ENCODE data around the gene WDFY4. TPM values are rescaled to one million over a fixed set of nuclear protein-coding genes. Genes with fewer than 3 reads are reported as not detected.
A peak's percentile ranks its signal among the peaks of the same experiment; 100 is the strongest.

WDFY4 gene
- total and polyA plus RNA-seq, 2 of the 13 experiments (the other 11 are each of a cell fraction or from before 2014, with no cell fraction given): not detected

DNA sequence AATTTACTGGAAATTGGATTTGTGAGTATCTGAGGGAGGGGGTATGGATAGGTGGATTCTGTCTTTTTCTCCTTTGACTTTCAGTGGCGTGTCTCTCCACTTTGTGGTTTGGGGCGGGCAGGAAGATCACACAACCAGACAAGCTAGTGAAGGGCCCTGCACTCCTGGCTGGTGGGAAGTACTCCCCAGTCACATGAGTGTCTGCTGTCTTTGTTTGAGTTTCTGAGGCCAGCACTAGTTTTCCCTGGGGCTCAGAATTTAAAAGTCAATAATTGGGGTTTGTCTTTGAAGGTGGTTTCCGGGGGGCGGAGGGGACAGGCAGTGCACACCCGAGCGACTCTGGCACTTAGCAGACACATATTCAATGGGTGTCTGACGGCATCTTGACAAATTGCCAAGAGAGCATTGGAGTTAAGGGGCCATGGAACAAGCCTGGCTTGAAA lies 120.1 kb downstream of the WDFY4 start (continued):
- TF ChIP-seq, protein P1, sequence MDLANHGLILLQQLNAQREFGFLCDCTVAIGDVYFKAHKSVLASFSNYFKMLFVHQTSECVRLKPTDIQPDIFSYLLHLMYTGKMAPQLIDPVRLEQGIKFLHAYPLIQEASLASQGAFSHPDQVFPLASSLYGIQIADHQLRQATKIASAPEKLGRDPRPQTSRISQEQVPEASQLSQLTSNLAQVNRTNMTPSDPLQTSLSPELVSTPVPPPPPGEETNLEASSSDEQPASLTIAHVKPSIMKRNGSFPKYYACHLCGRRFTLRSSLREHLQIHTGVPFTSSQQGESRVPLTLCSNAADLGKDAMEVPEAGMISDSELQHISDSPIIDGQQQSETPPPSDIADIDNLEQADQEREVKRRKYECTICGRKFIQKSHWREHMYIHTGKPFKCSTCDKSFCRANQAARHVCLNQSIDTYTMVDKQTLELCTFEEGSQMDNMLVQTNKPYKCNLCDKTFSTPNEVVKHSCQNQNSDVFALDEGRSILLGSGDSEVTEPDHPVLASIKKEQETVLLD (CRISPR knock-in tag; IDR thresholded peaks at IDR 0.05; ENCODE audit: low read depth): no peak
- TF ChIP-seq TP53 (CRISPR knock-in tag; conservative IDR thresholded peaks at IDR 0.05) (no peak), FOXP4 (CRISPR knock-in tag; IDR thresholded peaks at IDR 0.05) (0 out of 2 replicates have a peak, but pooled peaks have one; percentile 9), SOX13 (IDR thresholded peaks at IDR 0.05) (no peak), SOX13 (CRISPR knock-in tag; conservative IDR thresholded peaks at IDR 0.05 in 1 of 2, IDR thresholded peaks at IDR 0.05 in 1 of 2) (peak in 1 of 2 experiments; percentile 12; a peak in 1 of 4 replicates), ONECUT2 (CRISPR knock-in tag; IDR thresholded peaks at IDR 0.05) (0 out of 2 replicates have a peak, but pooled peaks have one; percentile 19), KDM5B (CRISPR knock-in tag; IDR thresholded peaks at IDR 0.05; ENCODE audit: borderline replicate concordance) (no peak), GLI4 (CRISPR knock-in tag; IDR thresholded peaks at IDR 0.05; ENCODE audit: borderline replicate concordance) (no peak), SOX5 (CRISPR knock-in tag; IDR thresholded peaks at IDR 0.05; ENCODE audit: borderline replicate concordance) (0 out of 2 replicates have a peak, but pooled peaks have one; percentile 22), BCL6 (CRISPR knock-in tag; IDR thresholded peaks at IDR 0.05) (peak; percentile 27; the same call in 1 of the 2 replicates), TCF7 (IDR thresholded peaks at IDR 0.05; ENCODE audit: low read depth) (peak; percentile 31; the same call in 1 of the 2 replicates), ZFP37 (CRISPR knock-in tag; IDR thresholded peaks at IDR 0.05; ENCODE audit: borderline replicate concordance) (no peak), ZNF644 (CRISPR knock-in tag; IDR thresholded peaks at IDR 0.05; ENCODE audit: low read depth) (no peak), EP300 (IDR thresholded peaks at IDR 0.05; ENCODE audit: low read depth in 2 of 2, low read length in 2 of 2) (no peak; a peak in 1 of 4 replicates), EP300 (CRISPR knock-in tag; IDR thresholded peaks at IDR 0.05; ENCODE audit: borderline replicate concordance) (no peak), PHF21A (CRISPR knock-in tag; IDR thresholded peaks at IDR 0.05) (peak; percentile 19; the same call in 1 of the 2 replicates), PLSCR1 (CRISPR knock-in tag; IDR thresholded peaks at IDR 0.05; ENCODE audit: borderline replicate concordance) (no peak), CREB1 (IDR thresholded peaks at IDR 0.05) (no peak), CREB1 (CRISPR knock-in tag; IDR thresholded peaks at IDR 0.05) (no peak), PRMT3 (CRISPR knock-in tag; IDR thresholded peaks at IDR 0.05; ENCODE audit: borderline replicate concordance, low read depth) (no peak), REL (CRISPR knock-in tag; conservative IDR thresholded peaks at IDR 0.05) (no peak)
- TF ChIP-seq, protein P2, sequence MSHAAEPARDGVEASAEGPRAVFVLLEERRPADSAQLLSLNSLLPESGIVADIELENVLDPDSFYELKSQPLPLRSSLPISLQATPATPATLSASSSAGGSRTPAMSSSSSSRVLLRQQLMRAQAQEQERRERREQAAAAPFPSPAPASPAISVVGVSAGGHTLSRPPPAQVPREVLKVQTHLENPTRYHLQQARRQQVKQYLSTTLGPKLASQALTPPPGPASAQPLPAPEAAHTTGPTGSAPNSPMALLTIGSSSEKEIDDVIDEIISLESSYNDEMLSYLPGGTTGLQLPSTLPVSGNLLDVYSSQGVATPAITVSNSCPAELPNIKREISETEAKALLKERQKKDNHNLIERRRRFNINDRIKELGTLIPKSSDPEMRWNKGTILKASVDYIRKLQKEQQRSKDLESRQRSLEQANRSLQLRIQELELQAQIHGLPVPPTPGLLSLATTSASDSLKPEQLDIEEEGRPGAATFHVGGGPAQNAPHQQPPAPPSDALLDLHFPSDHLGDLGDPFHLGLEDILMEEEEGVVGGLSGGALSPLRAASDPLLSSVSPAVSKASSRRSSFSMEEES (CRISPR knock-in tag; IDR thresholded peaks at IDR 0.05): peak; percentile 41; the same call in 1 of the 2 replicates
- TF ChIP-seq, protein P3, sequence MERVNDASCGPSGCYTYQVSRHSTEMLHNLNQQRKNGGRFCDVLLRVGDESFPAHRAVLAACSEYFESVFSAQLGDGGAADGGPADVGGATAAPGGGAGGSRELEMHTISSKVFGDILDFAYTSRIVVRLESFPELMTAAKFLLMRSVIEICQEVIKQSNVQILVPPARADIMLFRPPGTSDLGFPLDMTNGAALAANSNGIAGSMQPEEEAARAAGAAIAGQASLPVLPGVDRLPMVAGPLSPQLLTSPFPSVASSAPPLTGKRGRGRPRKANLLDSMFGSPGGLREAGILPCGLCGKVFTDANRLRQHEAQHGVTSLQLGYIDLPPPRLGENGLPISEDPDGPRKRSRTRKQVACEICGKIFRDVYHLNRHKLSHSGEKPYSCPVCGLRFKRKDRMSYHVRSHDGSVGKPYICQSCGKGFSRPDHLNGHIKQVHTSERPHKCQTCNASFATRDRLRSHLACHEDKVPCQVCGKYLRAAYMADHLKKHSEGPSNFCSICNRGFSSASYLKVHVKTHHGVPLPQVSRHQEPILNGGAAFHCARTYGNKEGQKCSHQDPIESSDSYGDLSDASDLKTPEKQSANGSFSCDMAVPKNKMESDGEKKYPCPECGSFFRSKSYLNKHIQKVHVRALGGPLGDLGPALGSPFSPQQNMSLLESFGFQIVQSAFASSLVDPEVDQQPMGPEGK (CRISPR knock-in tag; IDR thresholded peaks at IDR 0.05): peak; percentile 35; the same call in 1 of the 2 replicates

Data from HepG2 (cell line).